ENCODE results near the gene FBXL7. TPM values are rescaled to one million over a fixed set of nuclear protein-coding genes. Genes with fewer than 3 reads are reported as not detected.

The FBXL7 gene
- total RNA-seq, 6 experiments from 2014 or later: 12.7 to 19.2 (median 16.8) TPM

GRCh38 chr5:15734058-15734457 is 234.1 kb downstream of the FBXL7 start:
- no peak for DNase-seq
- TF ChIP-seq, protein P1, sequence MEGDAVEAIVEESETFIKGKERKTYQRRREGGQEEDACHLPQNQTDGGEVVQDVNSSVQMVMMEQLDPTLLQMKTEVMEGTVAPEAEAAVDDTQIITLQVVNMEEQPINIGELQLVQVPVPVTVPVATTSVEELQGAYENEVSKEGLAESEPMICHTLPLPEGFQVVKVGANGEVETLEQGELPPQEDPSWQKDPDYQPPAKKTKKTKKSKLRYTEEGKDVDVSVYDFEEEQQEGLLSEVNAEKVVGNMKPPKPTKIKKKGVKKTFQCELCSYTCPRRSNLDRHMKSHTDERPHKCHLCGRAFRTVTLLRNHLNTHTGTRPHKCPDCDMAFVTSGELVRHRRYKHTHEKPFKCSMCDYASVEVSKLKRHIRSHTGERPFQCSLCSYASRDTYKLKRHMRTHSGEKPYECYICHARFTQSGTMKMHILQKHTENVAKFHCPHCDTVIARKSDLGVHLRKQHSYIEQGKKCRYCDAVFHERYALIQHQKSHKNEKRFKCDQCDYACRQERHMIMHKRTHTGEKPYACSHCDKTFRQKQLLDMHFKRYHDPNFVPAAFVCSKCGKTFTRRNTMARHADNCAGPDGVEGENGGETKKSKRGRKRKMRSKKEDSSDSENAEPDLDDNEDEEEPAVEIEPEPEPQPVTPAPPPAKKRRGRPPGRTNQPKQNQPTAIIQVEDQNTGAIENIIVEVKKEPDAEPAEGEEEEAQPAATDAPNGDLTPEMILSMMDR (IDR thresholded peaks at IDR 0.05): no peak
- Mint-ChIP-seq H3K36me3 (ENCODE audit: low read depth) (peaks cover 11% of the 10 kb centered on the region), H3K27me3 (ENCODE audit: insufficient read depth) (no peaks in the 10 kb centered on the region; the same call in none of the 2 replicates), H3K4me3 (no peak overlapping the region), H3K4me1 (ENCODE audit: low read depth) (peaks cover 12% of the 10 kb centered on the region), H3K27ac (no peak overlapping the region), H3K9me3 (no peaks in the 10 kb centered on the region)

GRCh38 chr5:15737036-15737821 is 237.2 kb downstream of the FBXL7 start:
- Mint-ChIP-seq H3K4me3 (no peak overlapping the region), H3K9me3 (no peaks in the 10 kb centered on the region), H3K27me3 (ENCODE audit: insufficient read depth) (no peaks in the 10 kb centered on the region; the same call in none of the 2 replicates), H3K27ac (no peak overlapping the region; the same call in 1 of the 2 replicates), H3K4me1 (ENCODE audit: low read depth) (peaks cover 31% of the 10 kb centered on the region), H3K36me3 (ENCODE audit: low read depth) (no peaks in the 10 kb centered on the region)
- TF ChIP-seq, protein P1 (IDR thresholded peaks at IDR 0.05): no peak
- no peak for DNase-seq

DNA sequence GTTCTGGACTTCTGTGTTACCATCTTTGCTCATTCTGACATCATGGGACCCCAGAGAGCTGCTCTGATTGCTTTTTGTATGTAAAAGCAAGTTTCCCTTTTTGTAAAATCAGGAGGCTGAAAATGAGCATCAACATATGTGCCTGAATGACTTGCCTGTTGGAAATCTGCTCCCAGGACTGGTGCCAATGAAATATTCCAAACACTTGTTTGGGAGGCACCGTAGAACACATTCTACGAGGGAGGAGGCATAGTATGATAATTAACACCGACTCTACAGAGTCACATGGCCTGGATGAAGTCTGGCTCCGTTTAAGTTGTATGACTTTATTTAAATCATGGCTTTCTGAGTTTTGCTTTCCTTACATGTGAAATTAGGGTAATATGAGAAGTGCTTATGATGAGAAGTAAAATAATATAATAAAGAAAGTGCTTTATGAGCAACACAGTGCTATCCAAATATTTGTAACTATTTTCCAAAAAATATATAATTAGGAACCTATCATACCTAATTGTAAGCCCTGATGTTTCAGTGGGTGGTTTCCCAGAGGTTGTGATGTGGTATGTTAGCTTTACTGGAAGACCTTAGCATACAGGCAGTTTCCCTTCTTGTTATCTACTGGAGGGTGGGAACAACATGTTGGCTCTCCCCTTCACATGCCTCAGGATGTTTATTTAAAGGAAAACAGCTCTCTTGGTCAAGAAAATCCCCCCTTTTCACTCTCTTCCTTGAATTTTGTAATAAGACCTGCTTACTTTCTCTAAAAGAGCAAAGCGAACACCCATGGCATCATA is 238.1 kb downstream of the FBXL7 start:
- TF ChIP-seq, protein P1 (IDR thresholded peaks at IDR 0.05): no peak
- Mint-ChIP-seq H3K4me1 (ENCODE audit: low read depth) (peaks cover 31% of the 10 kb centered on the region), H3K27me3 (ENCODE audit: insufficient read depth) (no peaks in the 10 kb centered on the region; the same call in none of the 2 replicates), H3K36me3 (ENCODE audit: low read depth) (peaks cover 7% of the 10 kb centered on the region), H3K27ac (no peak overlapping the region), H3K4me3 (no peak overlapping the region), H3K9me3 (peaks cover 6% of the 10 kb centered on the region)
- DNase-seq: no peak

- Mint-ChIP-seq H3K27ac (no peak overlapping the region), H3K4me1 (ENCODE audit: low read depth) (peaks cover 31% of the 10 kb centered on the region), H3K9me3 (peaks cover 11% of the 10 kb centered on the region), H3K27me3 (ENCODE audit: insufficient read depth) (no peaks in the 10 kb centered on the region; the same call in 1 of the 2 replicates), H3K4me3 (no peak overlapping the region), H3K36me3 (ENCODE audit: low read depth) (peaks cover 14% of the 10 kb centered on the region)
- TF ChIP-seq, protein P1 (IDR thresholded peaks at IDR 0.05): no peak
- no peak for DNase-seq
These were observed 240.4 kb downstream of the FBXL7 start for GRCh38 chr5:15740383-15740782.

GRCh38 chr5:15741591-15741990 is 241.6 kb downstream of the FBXL7 start:
- TF ChIP-seq, protein P1 (IDR thresholded peaks at IDR 0.05): no peak
- H3K4me3 Mint-ChIP-seq: no peak overlapping the region
- no peak overlapping the region for H3K27ac Mint-ChIP-seq
- peaks cover 14% of the 10 kb centered on the region for H3K36me3 Mint-ChIP-seq (ENCODE audit: low read depth)
- peaks cover 31% of the 10 kb centered on the region for H3K4me1 Mint-ChIP-seq (ENCODE audit: low read depth)
- H3K27me3 Mint-ChIP-seq (ENCODE audit: insufficient read depth): no peaks in the 10 kb centered on the region; the same call in 1 of the 2 replicates
- H3K9me3 Mint-ChIP-seq: peaks cover 11% of the 10 kb centered on the region
- no peak for DNase-seq
